Kidney epithelial cell (primary cell): ENCODE measurements around the gene GCSH. TPM values are rescaled to one million over a fixed set of nuclear protein-coding genes. Genes with fewer than 3 reads are reported as not detected.
A peak's percentile ranks its signal among the peaks of the same experiment; 100 is the strongest.

ENCODE experiments used
- DNase-seq: peaks from one replicate; pipeline ENCODE4 v3.0.0-alpha.2; 2010; ENCODE audit warnings: low read depth
- H3K27me3 ChIP-seq: 2 replicates; pipeline ENCODE4 v1.6.0; 2011; ENCODE audit warnings: low read length; ENCODE audit not compliant: control insufficient read depth, insufficient read depth
- H3K36me3 ChIP-seq: 2 replicates; pipeline ENCODE4 v1.5.1; 2011; ENCODE audit warnings: low read length; ENCODE audit not compliant: control insufficient read depth, insufficient read depth
- H3K4me3 ChIP-seq: 2 replicates; pipeline ENCODE4 v1.5.1; 2011; ENCODE audit warnings: low read depth, mild to moderate bottlenecking, control low read depth, low read length
- total RNA-seq: library from RNA; depleted of rRNA; stranded (reverse); fragments of >200 nt; gene quantifications from 2 replicates; pipeline ENCODE4 v1.2.3, GENCODE V29; 2015
- TF ChIP-seq, protein P1 (sequence below): IDR thresholded peaks from 2 replicates; pipeline ENCODE4 v1.5.1; 2011; ENCODE audit warnings: mild to moderate bottlenecking, moderate library complexity, low read length, control low read depth, inconsistent platforms; ENCODE audit not compliant: insufficient read depth, poor library complexity, severe bottlenecking

GCSH gene
- total RNA-seq: 27.6 and 34.0 TPM in 2 replicates

GRCh38 chr16:81095953-81096714 is at the start of gene GCSH:
Gene GCSH (minus strand): TSS chr16:81096395. CDS start chr16:81096278, 117 bp downstream.
- peak; percentile 93 for DNase-seq
- no peaks in the 10 kb centered on the region for H3K36me3 ChIP-seq
- TF ChIP-seq, protein P1, sequence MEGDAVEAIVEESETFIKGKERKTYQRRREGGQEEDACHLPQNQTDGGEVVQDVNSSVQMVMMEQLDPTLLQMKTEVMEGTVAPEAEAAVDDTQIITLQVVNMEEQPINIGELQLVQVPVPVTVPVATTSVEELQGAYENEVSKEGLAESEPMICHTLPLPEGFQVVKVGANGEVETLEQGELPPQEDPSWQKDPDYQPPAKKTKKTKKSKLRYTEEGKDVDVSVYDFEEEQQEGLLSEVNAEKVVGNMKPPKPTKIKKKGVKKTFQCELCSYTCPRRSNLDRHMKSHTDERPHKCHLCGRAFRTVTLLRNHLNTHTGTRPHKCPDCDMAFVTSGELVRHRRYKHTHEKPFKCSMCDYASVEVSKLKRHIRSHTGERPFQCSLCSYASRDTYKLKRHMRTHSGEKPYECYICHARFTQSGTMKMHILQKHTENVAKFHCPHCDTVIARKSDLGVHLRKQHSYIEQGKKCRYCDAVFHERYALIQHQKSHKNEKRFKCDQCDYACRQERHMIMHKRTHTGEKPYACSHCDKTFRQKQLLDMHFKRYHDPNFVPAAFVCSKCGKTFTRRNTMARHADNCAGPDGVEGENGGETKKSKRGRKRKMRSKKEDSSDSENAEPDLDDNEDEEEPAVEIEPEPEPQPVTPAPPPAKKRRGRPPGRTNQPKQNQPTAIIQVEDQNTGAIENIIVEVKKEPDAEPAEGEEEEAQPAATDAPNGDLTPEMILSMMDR: no peak
- H3K4me3 ChIP-seq: peak within 1 kb of the TSS; percentile 83
- no peaks in the 10 kb centered on the region for H3K27me3 ChIP-seq

- H3K27me3 ChIP-seq: no peaks in the 10 kb centered on the region
- TF ChIP-seq, protein P1: no peak
- H3K36me3 ChIP-seq: no peaks in the 10 kb centered on the region
- DNase-seq: peak; percentile 41
- no peak overlapping the region for H3K4me3 ChIP-seq
Observed at GRCh38 chr16:81143921-81144471, 47.8 kb upstream of the GCSH start.

DNA sequence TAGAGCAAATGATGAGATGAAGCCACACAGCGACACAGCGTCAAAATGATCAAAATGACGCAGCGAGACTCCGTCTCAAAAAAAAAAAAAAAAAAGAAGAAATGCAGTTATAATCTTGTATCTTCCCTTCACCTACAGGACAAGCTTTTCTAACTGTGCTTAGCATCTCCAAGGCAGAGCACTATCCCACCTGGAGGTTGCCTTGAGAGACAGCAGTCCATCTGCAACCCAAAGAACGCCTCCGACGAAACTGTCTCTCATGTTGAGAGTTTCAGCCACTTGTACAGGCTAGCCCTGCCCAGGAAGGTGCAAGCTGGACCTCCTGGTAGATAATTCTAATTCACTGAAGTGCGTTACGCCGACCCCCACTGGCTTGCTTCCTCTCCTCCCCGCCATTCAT is 46.7 kb upstream of the GCSH start:
- DNase-seq: no peak
- H3K36me3 ChIP-seq: no peaks in the 10 kb centered on the region
- H3K27me3 ChIP-seq: no peaks in the 10 kb centered on the region
- TF ChIP-seq, protein P1: no peak
- H3K4me3 ChIP-seq: no peak overlapping the region

DNA sequence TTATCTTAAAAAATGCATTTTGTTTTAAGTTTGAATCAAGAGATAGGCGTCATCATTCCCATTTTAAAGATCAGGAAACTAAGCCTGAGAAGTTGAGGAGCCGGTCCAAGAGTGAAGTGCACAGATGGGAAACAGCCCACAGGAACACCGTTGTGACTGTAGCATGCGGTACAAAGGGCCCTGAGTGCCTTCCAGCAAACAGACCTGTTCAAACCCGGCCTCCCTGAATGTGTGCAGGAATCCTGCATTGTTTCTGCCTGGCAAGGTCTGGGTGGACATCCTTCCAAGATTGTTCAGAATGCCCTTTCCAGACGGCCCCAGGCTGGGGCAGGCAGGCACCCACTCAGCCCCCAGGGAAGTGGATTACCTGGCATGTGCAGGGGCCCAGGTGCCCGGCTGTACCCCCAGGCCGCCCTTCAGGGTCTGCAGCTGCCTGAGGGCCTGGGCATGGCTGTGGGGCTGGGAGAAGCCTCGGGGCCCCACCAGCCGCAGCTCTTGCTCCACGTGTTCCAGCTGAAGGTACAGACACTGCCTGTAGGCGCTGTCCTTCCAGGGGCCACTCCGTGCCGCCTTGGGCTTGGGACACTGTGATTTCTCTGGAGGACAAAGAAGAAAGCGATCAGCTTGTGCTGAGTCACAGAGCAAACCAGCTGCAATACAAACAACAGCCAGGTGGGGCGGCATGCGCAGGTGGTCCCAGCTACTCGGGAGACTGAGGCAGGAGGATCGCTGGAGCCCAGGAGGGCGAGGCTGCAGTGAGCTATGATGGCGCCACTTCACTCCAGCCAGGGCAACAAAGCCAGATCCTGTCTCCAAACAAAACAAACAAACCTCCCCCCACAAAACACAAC is 45.0 kb upstream of the GCSH start:
- no peak overlapping the region for H3K4me3 ChIP-seq
- no peak for DNase-seq
- TF ChIP-seq, protein P1: peak; percentile 33
- no peaks in the 10 kb centered on the region for H3K36me3 ChIP-seq
- no peaks in the 10 kb centered on the region for H3K27me3 ChIP-seq

GRCh38 chr16:81138831-81139557 is 42.8 kb upstream of the GCSH start:
- DNase-seq: no peak
- Histone ChIP-seq H3K27me3 (no peaks in the 10 kb centered on the region), H3K4me3 (no peak overlapping the region), H3K36me3 (no peaks in the 10 kb centered on the region)
- TF ChIP-seq, protein P1: no peak
